GM18505 (cell line): Measurements from ENCODE around the gene TBX3.

ENCODE experiments used
- ATAC-seq: cut with Tn5 transposase; IDR thresholded peaks from one replicate; pipeline ENCODE4 v1.9.1; 2021; ENCODE audit not compliant: unreplicated experiment
- POLR2A ChIP-seq: IDR thresholded peaks from 4 replicates; pipeline ENCODE4 v1.6.1; 2011; ENCODE audit warnings: borderline replicate concordance; ENCODE audit not compliant: insufficient read depth, insufficient read length; ENCODE audit errors: extremely low read depth

Gene TBX3

DNA sequence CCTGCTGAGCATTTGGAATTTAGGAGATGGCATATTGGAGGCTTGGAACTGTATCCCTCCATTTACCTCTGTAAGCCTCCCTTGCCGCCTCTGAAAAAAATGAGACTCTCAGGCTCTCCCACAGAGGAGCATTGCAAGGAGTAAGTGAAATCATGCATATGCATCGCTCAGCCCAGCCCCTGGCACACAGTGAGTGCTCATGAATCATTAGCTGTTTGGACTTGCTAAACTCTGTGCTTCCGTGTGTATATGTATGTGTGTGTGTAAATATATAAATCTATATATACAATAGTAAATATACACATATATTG lies 17.1 kb upstream of the TBX3 start:
- no peak for TF ChIP-seq POLR2A
- no peak for ATAC-seq

DNA sequence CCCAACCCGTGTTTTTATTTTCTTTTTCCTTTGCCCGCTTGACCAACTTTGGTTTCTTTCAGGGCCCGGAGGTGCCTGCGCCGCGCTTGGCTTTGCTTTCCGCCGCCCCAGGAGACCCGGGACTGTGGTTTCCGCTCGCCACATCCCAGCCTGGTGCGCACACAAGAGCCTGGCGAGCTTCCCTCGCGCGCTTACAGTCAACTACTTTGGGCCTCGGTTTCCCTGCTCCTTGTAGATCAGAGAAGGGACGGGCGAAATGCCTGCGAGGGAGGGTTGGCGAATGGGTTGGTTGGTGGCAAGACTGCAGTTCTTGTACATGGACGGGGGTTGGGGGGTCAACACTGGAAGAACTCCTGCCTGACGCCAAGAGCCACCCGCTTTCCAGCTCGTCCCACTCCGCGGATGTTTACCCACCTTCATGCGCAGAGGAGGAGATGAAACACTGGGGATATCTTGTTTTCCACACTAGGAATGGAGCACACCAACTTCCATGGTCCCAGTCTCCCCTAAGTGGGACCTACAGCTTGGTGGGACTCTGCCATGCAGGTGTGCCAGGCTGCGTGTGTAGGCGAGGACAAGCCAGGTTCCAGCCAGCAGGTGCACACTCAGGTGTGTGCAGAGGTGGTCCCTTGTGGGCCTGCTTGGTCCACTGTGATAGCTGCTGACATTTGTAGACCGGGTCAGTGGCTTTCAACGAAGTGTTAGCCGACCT lies 16.6 kb upstream of the TBX3 start:
- ATAC-seq, result no peak
- no peak for TF ChIP-seq POLR2A

DNA sequence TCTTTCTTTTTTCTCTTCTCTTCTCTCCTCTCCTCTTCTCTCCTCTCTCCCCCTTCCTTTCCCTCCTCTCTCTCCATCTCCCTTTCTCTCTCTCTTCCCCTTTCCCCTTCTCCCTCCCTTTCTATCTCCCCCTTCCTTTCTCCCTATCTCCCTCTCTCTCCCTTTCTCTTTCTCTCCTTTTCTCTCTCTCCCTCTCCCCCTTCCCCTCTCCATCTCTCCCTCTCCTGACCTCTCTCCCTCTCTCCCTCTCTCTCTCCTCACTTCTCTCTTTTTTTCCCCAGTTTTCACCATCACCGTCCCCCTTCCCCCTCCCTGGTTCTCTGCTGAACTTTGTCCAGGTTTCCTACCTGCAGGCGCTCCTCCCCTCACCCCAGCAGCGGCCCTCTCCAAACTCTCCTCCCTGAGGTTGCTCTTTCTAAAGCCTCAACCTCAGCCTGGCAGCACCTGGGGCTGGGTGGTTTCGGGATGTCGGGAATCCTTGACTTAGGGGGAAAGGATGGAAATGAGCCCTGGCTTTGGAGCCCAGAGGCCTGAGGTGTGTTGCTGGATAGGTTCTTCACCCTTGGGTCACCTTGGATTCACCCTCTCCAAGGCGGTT lies 14.7 kb upstream of the TBX3 start:
- no peak for TF ChIP-seq POLR2A
- no peak for ATAC-seq

DNA sequence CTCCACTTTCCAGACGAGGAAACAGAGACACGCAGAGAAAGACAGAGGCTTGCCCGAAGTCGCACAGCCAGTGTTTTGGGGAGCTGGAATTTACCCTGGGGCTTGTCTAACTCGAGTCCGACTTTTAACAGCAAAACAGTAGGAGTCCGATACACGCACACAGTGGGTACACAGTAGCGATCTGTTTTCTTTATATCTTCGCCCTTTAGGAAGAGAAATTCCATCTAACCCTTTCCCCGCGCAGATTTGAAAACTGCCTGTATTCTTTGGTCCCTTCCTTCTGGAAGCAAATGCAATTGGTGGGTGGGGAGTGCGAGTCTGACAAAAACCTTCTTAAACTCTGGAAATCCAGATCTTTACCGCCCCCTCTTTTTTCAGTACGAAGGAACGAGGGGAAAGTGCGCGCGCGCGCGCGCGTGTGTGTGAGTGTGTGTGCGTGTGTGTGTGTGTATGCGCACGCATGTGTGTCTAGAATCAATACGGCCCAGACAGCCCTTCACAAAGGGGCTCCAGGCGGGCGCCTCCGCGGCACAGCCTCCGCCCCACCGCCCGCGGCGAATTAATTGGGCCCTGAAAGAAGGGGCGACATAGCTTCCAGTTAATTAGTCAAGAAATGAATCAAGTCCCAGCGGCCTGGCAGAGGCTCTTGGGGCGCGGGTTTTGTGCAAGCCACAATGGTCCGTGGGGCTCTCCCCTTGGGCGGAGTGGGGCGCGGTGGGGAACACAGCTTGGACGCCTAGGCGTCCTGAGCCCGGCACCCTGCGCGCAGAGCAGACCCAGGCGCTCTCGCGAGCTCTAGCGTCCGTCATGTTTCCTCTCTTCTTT lies 14.0 kb upstream of the TBX3 start:
- ATAC-seq, result no peak
- TF ChIP-seq POLR2A, result no peak

DNA sequence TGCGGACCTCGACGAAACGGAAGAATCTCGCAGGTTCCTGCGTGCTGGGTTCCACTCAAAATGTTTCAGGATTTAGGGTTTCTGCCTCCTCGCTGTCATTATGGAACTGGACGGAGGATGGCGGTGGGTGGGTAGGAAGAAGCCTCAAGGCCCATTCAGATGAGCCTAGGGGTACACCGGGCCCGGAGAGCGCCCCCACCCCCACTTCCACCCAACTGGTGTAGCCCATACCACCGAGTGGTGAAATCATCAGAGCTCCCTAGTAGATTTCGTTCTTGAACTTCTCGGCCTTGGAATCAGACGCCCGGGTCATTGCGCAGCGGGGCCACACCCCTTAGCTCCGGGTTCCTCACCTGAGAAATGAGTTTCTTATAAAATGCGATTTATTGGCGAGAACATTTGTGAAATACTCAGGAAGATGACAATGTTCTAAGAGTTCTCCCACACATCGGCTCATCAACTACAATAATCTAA lies 13.3 kb upstream of the TBX3 start:
- no peak for TF ChIP-seq POLR2A
- no peak for ATAC-seq

DNA sequence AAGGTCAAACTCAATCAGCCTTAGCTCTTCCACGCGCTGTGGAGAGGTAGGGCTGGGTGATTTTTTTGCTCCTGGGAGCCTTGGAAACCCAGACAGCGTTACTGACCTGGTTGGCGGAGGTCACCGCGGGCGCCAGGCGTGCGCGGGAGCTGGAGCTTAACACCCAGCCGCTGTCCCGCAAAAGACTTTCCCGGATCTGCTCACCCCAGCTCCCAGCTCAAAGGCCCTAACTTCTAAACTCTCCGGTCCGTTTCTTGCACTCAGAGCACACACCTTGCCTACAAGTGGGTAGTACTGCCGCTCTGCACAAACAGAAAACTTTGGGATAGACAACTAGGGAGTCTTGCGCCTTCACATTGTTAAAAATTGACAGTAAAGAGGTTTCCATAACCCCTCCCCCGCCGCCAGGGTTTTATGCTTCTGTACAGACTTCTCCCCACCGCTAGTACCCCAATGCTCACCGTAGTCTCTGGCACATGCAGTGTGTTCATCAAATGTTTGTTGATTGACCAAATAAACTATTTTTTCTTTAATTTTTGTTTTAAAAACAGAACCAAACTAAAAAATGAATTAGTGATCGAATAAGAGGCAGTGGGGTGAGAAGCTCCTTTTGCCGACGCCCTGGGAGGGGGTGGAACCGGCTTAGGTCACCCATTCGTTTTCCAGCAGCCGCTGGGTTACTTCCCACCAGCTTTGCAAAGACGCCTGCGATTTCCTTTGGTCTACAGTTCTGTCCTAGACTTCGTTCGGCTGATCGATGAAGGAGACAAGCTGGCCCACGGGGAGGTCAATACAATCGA lies 12.7 kb upstream of the TBX3 start:
- no peak for ATAC-seq
- no peak for TF ChIP-seq POLR2A

DNA sequence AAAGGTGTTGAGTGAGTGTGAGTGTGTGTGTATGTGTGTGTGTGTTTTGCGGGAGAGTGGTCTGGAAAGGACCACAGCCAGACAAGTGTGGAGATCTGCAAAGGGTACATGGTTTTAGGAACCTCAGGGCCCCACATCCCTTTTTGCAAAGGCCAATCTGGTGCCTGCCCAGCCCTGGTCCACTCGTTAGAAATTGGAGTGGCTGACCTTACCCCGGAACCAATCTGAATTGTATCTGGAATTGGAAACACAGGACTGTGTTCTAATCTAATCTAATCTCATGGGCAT lies 11.3 kb upstream of the TBX3 start:
- TF ChIP-seq POLR2A, result no peak

DNA sequence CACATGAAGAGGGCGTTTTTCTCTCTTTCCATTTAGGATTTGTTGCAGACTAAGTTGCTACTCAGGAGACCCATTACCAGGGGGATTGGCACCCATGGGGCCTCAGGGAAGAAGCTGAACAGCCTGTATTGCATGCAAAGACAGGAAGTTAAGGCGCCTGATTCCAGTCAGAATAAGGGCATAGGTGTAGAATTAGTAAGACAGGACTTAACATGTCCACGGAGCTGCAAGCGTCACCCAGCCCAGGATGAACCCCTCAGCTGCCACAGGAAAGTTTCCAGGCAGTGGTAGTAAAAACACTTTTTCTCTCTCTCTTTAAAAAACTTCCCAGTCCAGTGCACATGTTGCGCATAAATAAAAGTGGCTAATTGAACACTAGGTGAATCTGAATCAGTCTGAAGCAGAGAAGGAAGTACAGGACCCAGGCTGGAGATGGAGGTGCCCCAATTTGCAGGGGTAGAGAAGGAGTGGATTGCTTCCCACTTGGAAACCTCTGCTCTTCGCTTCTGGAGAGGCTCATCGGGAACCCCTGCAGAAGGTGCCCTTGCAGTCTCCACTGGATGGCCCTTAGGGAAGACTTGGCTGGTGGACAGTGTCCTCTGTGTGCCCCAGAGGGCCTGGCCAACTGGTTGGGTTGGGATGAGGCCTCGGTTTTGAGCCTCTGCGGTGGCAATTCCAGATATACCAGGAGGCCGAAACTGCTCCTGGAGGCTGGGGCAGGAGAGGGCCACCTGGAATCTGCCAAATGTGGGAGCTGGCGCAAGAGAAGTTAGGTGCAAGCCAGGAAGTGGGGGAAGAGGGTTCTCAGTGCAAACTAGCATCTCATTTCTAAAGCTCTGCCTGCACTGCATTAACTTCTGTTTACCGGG lies 10.7 kb upstream of the TBX3 start:
- ATAC-seq, result no peak
- TF ChIP-seq POLR2A, result no peak

More for the DNA sequence above, 11.3 kb upstream of the TBX3 start:
- no peak for ATAC-seq

DNA sequence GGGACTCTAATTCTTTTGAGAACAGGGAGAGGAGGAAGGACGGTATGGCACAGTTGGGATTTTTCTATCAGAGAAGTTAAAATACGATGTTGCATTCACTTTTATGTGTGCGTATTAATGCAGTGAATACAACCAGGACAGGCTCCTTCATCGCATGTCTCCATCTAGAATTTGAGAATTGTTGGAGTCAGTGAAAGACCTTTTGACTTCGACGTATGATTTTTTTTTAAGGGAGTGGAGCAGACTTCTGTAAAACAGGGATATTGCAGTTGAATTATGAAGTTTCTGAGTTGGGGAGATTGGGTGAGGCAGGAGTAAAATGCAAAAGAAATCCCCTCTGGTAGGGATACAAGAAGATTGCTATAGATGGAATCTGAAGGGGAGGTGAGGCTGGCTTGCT lies 9.6 kb upstream of the TBX3 start:
- no peak for ATAC-seq
- TF ChIP-seq POLR2A, result no peak

DNA sequence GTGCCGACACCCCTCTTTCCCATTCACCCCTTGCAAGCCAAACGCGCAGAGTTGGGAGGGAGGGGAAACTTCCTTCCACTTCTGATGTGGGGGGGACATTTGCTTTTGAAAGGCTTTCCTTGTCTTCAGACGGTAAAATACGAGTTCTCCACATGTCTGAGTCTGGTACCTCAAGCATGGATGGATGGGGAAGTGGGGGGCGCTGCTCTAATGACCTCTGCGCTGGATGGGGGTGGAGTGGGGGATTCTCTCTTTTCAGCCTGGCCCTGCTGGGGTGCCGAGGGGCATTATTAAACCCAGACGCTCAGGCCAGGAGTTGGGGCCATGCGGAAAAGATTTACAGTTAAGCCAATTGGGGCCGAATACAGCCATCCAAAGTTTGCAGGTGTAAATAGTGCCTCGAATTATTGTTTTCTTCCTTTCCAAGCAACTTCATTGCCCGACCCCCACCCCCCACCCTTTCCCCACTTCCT lies 9.1 kb upstream of the TBX3 start:
- no peak for ATAC-seq
- no peak for TF ChIP-seq POLR2A

DNA sequence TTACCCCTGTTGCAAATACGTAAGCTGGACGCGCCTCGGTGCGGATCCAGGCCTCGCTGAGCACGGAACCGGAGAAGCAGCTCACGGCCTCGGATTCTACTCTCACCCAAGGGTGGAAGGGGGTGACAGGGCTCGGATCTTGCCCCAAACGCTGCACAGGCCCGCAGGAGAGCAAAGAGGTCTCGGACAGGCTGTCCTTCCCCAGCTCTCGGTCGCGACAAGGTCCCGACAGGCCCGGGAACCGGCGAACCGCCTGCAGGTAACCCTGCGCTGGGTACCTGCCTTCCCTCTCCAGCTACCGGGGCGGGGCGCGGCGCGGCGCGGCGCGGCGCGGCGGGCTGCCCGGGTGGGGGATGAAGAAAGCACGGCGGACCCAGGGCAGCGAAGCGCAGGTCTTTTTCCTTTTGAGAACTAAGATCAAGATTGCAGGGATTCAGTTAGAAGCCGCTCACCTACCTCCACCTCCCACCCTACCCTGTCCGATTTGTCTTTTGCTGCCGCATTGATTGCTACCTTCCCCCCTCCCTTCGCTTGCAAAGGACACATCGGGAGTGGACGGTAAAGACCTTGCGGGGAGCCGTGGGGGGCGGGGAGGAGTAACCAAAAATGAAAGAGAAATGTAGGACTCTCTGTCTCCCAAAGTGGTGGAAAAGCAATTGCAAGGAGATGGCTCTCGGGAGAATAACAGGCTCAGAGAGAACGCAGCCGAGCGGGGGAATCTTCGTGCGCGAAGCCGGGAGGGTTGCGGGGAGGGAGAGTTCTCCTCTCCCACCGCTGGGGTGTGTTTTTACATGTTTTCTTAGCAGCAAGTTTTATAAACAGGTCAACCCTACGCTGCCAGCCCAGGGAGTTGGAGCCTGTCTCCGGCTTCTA lies 8.4 kb upstream of the TBX3 start:
- no peak for ATAC-seq
- TF ChIP-seq POLR2A, result no peak

DNA sequence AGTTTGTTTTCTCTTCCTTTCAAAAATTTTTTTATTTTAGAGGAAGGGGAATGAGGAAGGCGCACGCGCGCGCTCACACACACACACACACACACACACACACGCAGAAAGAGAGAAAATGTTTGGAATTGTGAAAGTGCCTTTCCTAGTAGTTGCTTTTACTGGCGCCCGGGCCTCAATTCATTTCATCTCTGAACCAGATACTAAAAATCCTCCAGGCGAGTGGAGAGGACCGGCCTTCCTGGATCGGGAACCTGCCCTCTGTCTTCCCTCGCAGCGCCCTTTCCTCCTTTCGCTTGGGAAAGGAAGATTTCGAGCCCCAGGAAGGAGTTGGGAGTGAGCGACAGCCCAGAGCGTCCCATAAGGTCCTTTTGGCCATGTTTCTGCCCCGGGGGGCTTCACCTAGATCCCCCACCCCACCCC lies 7.8 kb upstream of the TBX3 start:
- no peak for TF ChIP-seq POLR2A
- no peak for ATAC-seq

DNA sequence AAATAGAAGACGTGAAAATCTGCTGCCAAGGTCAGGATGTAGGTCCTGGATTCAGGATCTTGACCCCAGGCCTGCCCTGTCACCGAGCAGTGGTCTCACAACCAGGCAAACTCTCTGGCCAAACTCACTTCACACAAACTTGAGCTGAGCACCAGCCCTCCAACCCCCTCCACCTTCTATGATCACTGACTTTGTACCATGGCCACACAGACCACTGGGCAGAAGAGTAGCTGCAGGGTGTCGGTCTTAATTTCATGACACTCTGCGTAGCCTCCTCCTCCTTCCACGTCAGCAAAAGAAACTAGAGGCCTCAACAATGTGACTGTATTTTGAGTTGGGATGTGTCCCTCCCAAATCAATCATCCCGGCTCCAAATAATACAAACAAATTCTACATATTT lies 7.2 kb upstream of the TBX3 start:
- TF ChIP-seq POLR2A, result no peak
- no peak for ATAC-seq
